Large intestine (tissue), 3 donors: Measurements from ENCODE around the gene SYT13. TPM values are rescaled to one million over a fixed set of nuclear protein-coding genes. Genes with fewer than 3 reads are reported as not detected.

Experiments
- DNase-seq, 2 donors: peaks; one replicate each; pipeline versions ENCODE4 v3.0.0 to v3.0.0-alpha.2; 2013
- H3K27ac ChIP-seq: one replicate; pipeline ENCODE4 v1.5.1; 2013; ENCODE audit warnings: low read length
- H3K27me3 ChIP-seq: 2 replicates; pipeline ENCODE4 v1.6.1; 2013; ENCODE audit warnings: low read length; ENCODE audit not compliant: control insufficient read depth, insufficient read depth
- H3K36me3 ChIP-seq: 2 replicates; pipeline ENCODE4 v1.6.1; 2013; ENCODE audit warnings: low read length; ENCODE audit not compliant: control insufficient read depth, insufficient read depth
- H3K4me1 ChIP-seq: one replicate; pipeline ENCODE4 v1.6.1; 2013; ENCODE audit warnings: low read length; ENCODE audit not compliant: control insufficient read depth, insufficient read depth
- H3K4me3 ChIP-seq: one replicate; pipeline ENCODE4 v1.5.1; 2013; ENCODE audit warnings: low read length
- H3K9me3 ChIP-seq: one replicate; pipeline ENCODE4 v1.6.1; 2013; ENCODE audit warnings: mild to moderate bottlenecking, low read depth, low read length, moderate library complexity; ENCODE audit not compliant: control insufficient read depth
- WGBS: methylation state at CpG from one replicate; pipeline ENCODE4 v1.1.5; 2013; ENCODE audit warnings: low lambda C conversion rate; ENCODE audit not compliant: insufficient coverage; 5-methylcytosine and 5-hydroxymethylcytosine counted together
- polyA plus RNA-seq: library from polyadenylated mRNA; unstranded; fragments of 120-200 nt; gene quantifications from one replicate; pipeline ENCODE4 v1.2.1, GENCODE V29; 2013

The SYT13 gene
- polyA plus RNA-seq, 1 donor = 25.5 TPM

- no CpG with 5 or more reads among the region's 15 CpGs for WGBS
- Histone ChIP-seq H3K4me3 (no peak overlapping the region), H3K4me1 (no peaks in the 10 kb centered on the region), H3K36me3 (peaks cover 10% of the 10 kb centered on the region), H3K9me3 (no peaks in the 10 kb centered on the region), H3K27me3 (peaks cover 2% of the 10 kb centered on the region), H3K27ac (no peak overlapping the region)
- no peak for DNase-seq
These were observed 51.7 kb downstream of the SYT13 start for GRCh38 chr11:45234306-45235006.

GRCh38 chr11:45233804-45234170 is 52.4 kb downstream of the SYT13 start:
- no peak overlapping the region for H3K27ac ChIP-seq
- H3K9me3 ChIP-seq = no peaks in the 10 kb centered on the region
- no peak for DNase-seq
- peaks cover 2% of the 10 kb centered on the region for H3K27me3 ChIP-seq
- peaks cover 15% of the 10 kb centered on the region for H3K36me3 ChIP-seq
- H3K4me1 ChIP-seq = no peaks in the 10 kb centered on the region
- no CpG with 5 or more reads among the region's 14 CpGs for WGBS
- H3K4me3 ChIP-seq = no peak overlapping the region

GRCh38 chr11:45233121-45233803 is 52.9 kb downstream of the SYT13 start:
- WGBS = no CpG with 5 or more reads among the region's 17 CpGs

GRCh38 chr11:45232341-45233080 is 53.6 kb downstream of the SYT13 start:
- Histone ChIP-seq H3K27me3 (peaks cover under 1% of the 10 kb centered on the region), H3K36me3 (peaks cover 26% of the 10 kb centered on the region), H3K27ac (no peak overlapping the region), H3K9me3 (no peaks in the 10 kb centered on the region), H3K4me3 (no peak overlapping the region), H3K4me1 (no peaks in the 10 kb centered on the region)
- no peak for DNase-seq
- 89% methylated on average over 2 of the region's 5 CpGs for WGBS

More at GRCh38 chr11:45233121-45233803, 52.9 kb downstream of the SYT13 start:
- H3K36me3 ChIP-seq = peaks cover 20% of the 10 kb centered on the region
- DNase-seq = peak; percentile 43 to 57
- H3K27me3 ChIP-seq = peaks cover 2% of the 10 kb centered on the region
- H3K27ac ChIP-seq = no peak overlapping the region
- H3K4me1 ChIP-seq = no peaks in the 10 kb centered on the region
- no peak overlapping the region for H3K4me3 ChIP-seq
- no peaks in the 10 kb centered on the region for H3K9me3 ChIP-seq

- WGBS = 100% methylated on average over 3 of the region's 5 CpGs
- Histone ChIP-seq H3K9me3 (peaks cover 10% of the 10 kb centered on the region), H3K27ac (no peak overlapping the region), H3K4me1 (no peaks in the 10 kb centered on the region), H3K4me3 (no peak overlapping the region), H3K27me3 (no peaks in the 10 kb centered on the region), H3K36me3 (peaks cover 54% of the 10 kb centered on the region)
- no peak for DNase-seq
These were observed 56.6 kb downstream of the SYT13 start for GRCh38 chr11:45229401-45230020.

GRCh38 chr11:45227836-45228235 is 58.3 kb downstream of the SYT13 start:
- no peak overlapping the region for H3K4me3 ChIP-seq
- DNase-seq = no peak
- peaks cover 10% of the 10 kb centered on the region for H3K9me3 ChIP-seq
- WGBS = no CpG with 5 or more reads among the region's 19 CpGs
- no peaks in the 10 kb centered on the region for H3K27me3 ChIP-seq
- no peaks in the 10 kb centered on the region for H3K4me1 ChIP-seq
- no peak overlapping the region for H3K27ac ChIP-seq
- peaks cover 61% of the 10 kb centered on the region for H3K36me3 ChIP-seq

GRCh38 chr11:45226901-45227300 is 59.2 kb downstream of the SYT13 start:
- WGBS = no CpG with 5 or more reads among the region's 21 CpGs
- Histone ChIP-seq H3K36me3 (peaks cover 69% of the 10 kb centered on the region), H3K27me3 (no peaks in the 10 kb centered on the region), H3K4me1 (no peaks in the 10 kb centered on the region), H3K27ac (no peak overlapping the region), H3K4me3 (no peak overlapping the region), H3K9me3 (peaks cover 10% of the 10 kb centered on the region)
- DNase-seq = no peak

GRCh38 chr11:45225961-45226871 is 59.9 kb downstream of the SYT13 start:
- Histone ChIP-seq H3K4me1 (no peaks in the 10 kb centered on the region), H3K9me3 (peaks cover 10% of the 10 kb centered on the region), H3K27ac (no peak overlapping the region), H3K36me3 (peaks cover 74% of the 10 kb centered on the region), H3K4me3 (no peak overlapping the region), H3K27me3 (no peaks in the 10 kb centered on the region)
- 100% methylated on average over 2 of the region's 39 CpGs for WGBS
- no peak for DNase-seq

GRCh38 chr11:45225277-45225676 is 60.9 kb downstream of the SYT13 start:
- Histone ChIP-seq H3K9me3 (peaks cover 10% of the 10 kb centered on the region), H3K27ac (no peak overlapping the region), H3K4me1 (no peaks in the 10 kb centered on the region), H3K27me3 (no peaks in the 10 kb centered on the region), H3K36me3 (peaks cover 77% of the 10 kb centered on the region), H3K4me3 (no peak overlapping the region)
- DNase-seq = no peak
- WGBS = no CpG with 5 or more reads among the region's 1 CpG
